ENCODE data around the gene GNAL.

Gene GNAL

DNA sequence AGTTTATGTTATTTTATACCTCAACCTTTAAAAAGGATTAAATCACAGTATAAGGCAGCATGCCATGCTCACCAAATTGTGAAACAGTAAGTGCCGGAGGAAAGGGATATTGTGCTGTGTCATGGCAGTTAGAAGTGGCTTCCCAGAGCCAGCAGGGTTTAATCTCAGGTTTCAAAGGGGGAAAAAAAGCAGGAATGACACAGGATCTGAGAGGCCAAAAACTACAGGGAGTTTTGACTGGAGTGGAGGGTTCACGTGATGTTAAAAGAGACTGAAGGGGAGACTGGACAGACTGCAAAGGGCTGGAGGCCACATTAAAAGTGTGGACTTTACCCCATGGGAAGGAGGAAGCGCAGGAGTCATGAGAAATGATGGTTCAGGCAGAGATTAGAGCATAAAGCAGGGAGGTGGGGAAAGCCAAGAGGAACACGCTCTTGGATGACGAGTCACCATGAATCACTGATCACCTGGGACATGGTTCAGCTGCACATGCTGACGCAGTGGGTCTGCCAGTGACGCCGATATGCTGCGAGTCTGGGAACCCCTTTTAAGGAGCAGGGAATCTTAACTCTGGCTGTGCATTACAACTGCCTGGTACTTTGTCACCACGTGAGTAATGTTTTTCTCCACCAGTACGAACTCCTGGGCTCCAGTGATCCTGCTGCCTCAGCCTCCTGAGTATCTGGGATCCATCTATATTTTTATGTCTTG is 168.3 kb downstream of the GNAL start:
- CTCF ChIA-PET: no interaction called here
- Histone ChIP-seq H3K4me1 (ENCODE audit: control insufficient read depth, insufficient read depth, low read length) (peaks cover 15% of the 10 kb centered on the region), H3K36me3 (ENCODE audit: control insufficient read depth in 2 of 2, insufficient read depth in 1 of 2, low read length in 2 of 2) (peaks cover 0 to 3% of the 10 kb centered on the region in 2 experiments), H3K27ac (ENCODE audit: extremely low read depth, low read depth, low read length) (peak overlapping the region; percentile 74), H3K4me3 (ENCODE audit: low read depth, low read length) (peak overlapping the region; percentile 6; the same call in 1 of the 2 replicates), H3K9me3 (ENCODE audit: control insufficient read depth, insufficient read depth, low read depth, low read length) (no peaks in the 10 kb centered on the region)
- POLR2A ChIA-PET: no interaction called here
- peak; percentile 85 for TF ChIP-seq PRDM1 (tag by site-specific recombination; IDR thresholded peaks at IDR 0.05)
- peak; percentile 15; the same call in 1 of the 2 replicates for TF ChIP-seq KLF9 (tag by site-specific recombination; IDR thresholded peaks at IDR 0.05; ENCODE audit: low read depth)
- TF ChIP-seq, protein P1, sequence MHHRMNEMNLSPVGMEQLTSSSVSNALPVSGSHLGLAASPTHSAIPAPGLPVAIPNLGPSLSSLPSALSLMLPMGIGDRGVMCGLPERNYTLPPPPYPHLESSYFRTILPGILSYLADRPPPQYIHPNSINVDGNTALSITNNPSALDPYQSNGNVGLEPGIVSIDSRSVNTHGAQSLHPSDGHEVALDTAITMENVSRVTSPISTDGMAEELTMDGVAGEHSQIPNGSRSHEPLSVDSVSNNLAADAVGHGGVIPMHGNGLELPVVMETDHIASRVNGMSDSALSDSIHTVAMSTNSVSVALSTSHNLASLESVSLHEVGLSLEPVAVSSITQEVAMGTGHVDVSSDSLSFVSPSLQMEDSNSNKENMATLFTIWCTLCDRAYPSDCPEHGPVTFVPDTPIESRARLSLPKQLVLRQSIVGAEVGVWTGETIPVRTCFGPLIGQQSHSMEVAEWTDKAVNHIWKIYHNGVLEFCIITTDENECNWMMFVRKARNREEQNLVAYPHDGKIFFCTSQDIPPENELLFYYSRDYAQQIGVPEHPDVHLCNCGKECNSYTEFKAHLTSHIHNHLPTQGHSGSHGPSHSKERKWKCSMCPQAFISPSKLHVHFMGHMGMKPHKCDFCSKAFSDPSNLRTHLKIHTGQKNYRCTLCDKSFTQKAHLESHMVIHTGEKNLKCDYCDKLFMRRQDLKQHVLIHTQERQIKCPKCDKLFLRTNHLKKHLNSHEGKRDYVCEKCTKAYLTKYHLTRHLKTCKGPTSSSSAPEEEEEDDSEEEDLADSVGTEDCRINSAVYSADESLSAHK (tag by site-specific recombination; IDR thresholded peaks at IDR 0.05): 0 out of 2 replicates have a peak, but pooled peaks have one; percentile 27
- TF ChIP-seq, protein P2, sequence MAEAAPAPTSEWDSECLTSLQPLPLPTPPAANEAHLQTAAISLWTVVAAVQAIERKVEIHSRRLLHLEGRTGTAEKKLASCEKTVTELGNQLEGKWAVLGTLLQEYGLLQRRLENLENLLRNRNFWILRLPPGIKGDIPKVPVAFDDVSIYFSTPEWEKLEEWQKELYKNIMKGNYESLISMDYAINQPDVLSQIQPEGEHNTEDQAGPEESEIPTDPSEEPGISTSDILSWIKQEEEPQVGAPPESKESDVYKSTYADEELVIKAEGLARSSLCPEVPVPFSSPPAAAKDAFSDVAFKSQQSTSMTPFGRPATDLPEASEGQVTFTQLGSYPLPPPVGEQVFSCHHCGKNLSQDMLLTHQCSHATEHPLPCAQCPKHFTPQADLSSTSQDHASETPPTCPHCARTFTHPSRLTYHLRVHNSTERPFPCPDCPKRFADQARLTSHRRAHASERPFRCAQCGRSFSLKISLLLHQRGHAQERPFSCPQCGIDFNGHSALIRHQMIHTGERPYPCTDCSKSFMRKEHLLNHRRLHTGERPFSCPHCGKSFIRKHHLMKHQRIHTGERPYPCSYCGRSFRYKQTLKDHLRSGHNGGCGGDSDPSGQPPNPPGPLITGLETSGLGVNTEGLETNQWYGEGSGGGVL (tag by site-specific recombination; IDR thresholded peaks at IDR 0.05): peak; percentile 56
- TF ChIP-seq OSR2 (tag by site-specific recombination; IDR thresholded peaks at IDR 0.05): peak; percentile 31; the same call in 1 of the 2 replicates
- TF ChIP-seq ZBTB7A (tag by site-specific recombination; IDR thresholded peaks at IDR 0.05; ENCODE audit: low read depth): 0 out of 2 replicates have a peak, but pooled peaks have one; percentile 11
- TF ChIP-seq KLF1 (tag by site-specific recombination; IDR thresholded peaks at IDR 0.05): 0 out of 2 replicates have a peak, but pooled peaks have one; percentile 12
- no peak for TF ChIP-seq ZNF623 (tag by site-specific recombination; IDR thresholded peaks at IDR 0.05)
- no peak for TF ChIP-seq ZNF785 (tag by site-specific recombination; IDR thresholded peaks at IDR 0.05)
- peak; percentile 92 for TF ChIP-seq GLIS2 (tag by site-specific recombination; IDR thresholded peaks at IDR 0.05)
- TF ChIP-seq ZNF133 (tag by site-specific recombination; IDR thresholded peaks at IDR 0.05): peak; percentile 35; the same call in 1 of the 2 replicates
- TF ChIP-seq, protein P3, sequence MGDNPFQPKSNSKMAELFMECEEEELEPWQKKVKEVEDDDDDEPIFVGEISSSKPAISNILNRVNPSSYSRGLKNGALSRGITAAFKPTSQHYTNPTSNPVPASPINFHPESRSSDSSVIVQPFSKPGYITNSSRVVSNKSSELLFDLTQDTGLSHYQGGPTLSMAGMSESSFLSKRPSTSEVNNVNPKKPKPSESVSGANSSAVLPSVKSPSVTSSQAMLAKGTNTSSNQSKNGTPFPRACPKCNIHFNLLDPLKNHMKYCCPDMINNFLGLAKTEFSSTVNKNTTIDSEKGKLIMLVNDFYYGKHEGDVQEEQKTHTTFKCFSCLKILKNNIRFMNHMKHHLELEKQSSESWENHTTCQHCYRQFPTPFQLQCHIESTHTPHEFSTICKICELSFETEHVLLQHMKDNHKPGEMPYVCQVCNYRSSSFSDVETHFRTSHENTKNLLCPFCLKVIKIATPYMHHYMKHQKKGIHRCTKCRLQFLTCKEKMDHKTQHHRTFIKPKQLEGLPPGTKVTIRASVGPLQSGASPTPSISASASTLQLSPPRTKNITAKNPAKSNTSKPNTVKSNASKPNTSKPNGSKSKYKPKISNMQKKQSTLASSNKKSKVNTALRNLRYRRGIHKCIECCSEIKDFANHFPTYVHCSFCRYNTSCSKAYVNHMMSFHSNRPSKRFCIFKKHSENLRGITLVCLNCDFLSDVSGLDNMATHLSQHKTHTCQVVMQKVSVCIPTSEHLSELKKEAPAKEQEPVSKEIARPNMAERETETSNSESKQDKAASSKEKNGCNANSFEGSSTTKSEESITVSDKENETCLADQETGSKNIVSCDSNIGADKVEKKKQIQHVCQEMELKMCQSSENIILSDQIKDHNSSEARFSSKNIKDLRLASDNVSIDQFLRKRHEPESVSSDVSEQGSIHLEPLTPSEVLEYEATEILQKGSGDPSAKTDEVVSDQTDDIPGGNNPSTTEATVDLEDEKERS (tag by site-specific recombination; IDR thresholded peaks at IDR 0.05): peak; percentile 55
- peak; percentile 92 for TF ChIP-seq ZFP69B (tag by site-specific recombination; IDR thresholded peaks at IDR 0.05)
- no peak; the same call in 1 of the 2 replicates for TF ChIP-seq ZNF23 (tag by site-specific recombination; IDR thresholded peaks at IDR 0.05; ENCODE audit: borderline replicate concordance)
- peak; percentile 100 for TF ChIP-seq GLIS1 (tag by site-specific recombination; IDR thresholded peaks at IDR 0.05)
- TF ChIP-seq ZBTB20 (tag by site-specific recombination; IDR thresholded peaks at IDR 0.05): peak; percentile 79
- TF ChIP-seq, protein P4, sequence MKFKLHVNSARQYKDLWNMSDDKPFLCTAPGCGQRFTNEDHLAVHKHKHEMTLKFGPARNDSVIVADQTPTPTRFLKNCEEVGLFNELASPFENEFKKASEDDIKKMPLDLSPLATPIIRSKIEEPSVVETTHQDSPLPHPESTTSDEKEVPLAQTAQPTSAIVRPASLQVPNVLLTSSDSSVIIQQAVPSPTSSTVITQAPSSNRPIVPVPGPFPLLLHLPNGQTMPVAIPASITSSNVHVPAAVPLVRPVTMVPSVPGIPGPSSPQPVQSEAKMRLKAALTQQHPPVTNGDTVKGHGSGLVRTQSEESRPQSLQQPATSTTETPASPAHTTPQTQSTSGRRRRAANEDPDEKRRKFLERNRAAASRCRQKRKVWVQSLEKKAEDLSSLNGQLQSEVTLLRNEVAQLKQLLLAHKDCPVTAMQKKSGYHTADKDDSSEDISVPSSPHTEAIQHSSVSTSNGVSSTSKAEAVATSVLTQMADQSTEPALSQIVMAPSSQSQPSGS (tag by site-specific recombination; IDR thresholded peaks at IDR 0.05; ENCODE audit: low read depth): peak; percentile 39; the same call in 1 of the 2 replicates
- no peak for TF ChIP-seq MYNN (tag by site-specific recombination; IDR thresholded peaks at IDR 0.05; ENCODE audit: borderline replicate concordance)
- peak; percentile 13; the same call in 1 of the 2 replicates for TF ChIP-seq ZNF341 (tag by site-specific recombination; IDR thresholded peaks at IDR 0.05; ENCODE audit: low read depth)
- TF ChIP-seq, protein P5, sequence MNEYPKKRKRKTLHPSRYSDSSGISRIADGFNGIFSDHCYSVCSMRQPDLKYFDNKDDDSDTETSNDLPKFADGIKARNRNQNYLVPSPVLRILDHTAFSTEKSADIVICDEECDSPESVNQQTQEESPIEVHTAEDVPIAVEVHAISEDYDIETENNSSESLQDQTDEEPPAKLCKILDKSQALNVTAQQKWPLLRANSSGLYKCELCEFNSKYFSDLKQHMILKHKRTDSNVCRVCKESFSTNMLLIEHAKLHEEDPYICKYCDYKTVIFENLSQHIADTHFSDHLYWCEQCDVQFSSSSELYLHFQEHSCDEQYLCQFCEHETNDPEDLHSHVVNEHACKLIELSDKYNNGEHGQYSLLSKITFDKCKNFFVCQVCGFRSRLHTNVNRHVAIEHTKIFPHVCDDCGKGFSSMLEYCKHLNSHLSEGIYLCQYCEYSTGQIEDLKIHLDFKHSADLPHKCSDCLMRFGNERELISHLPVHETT (tag by site-specific recombination; IDR thresholded peaks at IDR 0.05): peak; percentile 70
- peak; percentile 93 for TF ChIP-seq ZNF366 (tag by site-specific recombination; conservative IDR thresholded peaks at IDR 0.05)
- no peak for TF ChIP-seq ZNF138 (tag by site-specific recombination; IDR thresholded peaks at IDR 0.05; ENCODE audit: borderline replicate concordance)
- TF ChIP-seq ZFP37 (tag by site-specific recombination; IDR thresholded peaks at IDR 0.05): peak; percentile 98
- peak; percentile 93 for TF ChIP-seq ZNF600 (tag by site-specific recombination; IDR thresholded peaks at IDR 0.05)
- peak; percentile 49 for TF ChIP-seq SP2 (tag by site-specific recombination; IDR thresholded peaks at IDR 0.05)
- TF ChIP-seq, protein P6, sequence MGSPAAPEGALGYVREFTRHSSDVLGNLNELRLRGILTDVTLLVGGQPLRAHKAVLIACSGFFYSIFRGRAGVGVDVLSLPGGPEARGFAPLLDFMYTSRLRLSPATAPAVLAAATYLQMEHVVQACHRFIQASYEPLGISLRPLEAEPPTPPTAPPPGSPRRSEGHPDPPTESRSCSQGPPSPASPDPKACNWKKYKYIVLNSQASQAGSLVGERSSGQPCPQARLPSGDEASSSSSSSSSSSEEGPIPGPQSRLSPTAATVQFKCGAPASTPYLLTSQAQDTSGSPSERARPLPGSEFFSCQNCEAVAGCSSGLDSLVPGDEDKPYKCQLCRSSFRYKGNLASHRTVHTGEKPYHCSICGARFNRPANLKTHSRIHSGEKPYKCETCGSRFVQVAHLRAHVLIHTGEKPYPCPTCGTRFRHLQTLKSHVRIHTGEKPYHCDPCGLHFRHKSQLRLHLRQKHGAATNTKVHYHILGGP (tag by site-specific recombination; IDR thresholded peaks at IDR 0.05): no peak; the same call in 1 of the 2 replicates

Data from HEK293 (cell line).